HG03095 (cell line): ENCODE measurements around the gene GNA12.

ENCODE experiments used
- ATAC-seq: cut with Tn5 transposase; IDR thresholded peaks from one replicate; pipeline ENCODE4 v1.9.1; 2021; ENCODE audit warnings: moderate library complexity; ENCODE audit not compliant: unreplicated experiment

Gene GNA12

DNA sequence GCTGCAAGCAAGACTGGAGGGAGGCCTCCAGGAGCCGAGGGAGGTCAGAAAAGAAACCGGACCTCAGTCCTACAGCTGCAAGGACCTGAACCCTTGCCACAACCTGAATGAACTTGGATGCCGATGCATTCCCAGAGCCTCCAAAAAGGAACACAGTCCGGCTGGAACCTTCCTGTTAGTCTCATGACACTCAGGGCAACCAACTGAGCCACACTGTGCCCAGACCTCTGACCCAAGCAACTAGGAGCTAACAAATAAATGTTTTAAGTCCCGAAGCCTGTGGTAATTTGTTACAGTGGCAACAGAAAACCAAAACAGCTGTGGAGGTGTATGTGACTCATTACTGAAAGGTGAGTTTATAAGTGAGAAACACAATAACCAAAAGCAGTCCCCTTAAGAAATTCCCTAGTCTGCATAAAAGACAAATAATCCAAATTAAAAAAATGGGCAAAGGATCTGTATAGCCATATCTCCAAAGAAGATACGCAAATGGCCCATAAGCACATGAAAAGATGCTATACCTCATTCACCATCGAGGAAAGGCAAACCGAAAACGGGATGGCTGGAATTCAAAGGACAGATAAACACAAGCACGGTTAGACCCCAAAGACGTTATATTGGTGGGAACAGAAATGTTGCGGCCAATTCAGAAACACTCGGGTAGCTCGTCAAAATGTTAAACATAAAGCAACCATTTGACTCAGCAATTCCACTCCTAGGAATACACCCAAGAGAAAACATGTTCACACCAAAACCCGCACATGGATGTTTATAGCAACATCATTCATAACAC is 24.8 kb downstream of the GNA12 start:
- ATAC-seq = no peak

DNA sequence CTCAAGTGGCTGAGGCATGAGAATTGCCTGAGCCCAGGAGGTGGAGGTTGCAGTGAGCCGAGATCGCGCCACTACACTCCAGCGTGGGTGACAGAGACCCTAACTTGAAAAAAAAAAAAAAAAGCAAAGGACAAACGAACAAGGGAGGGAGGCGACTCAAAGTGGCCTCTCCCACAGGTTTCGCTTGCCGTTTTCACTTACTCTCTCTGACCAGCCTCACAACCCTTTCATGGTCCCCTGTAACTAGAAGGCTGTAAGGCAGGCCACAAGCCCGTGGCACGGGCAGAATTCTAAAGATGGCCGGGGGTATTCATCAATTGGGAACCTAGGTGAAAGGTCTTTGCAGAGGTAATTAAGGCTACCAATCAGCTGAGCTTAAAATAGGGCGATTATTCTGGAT is 25.5 kb downstream of the GNA12 start:
- ATAC-seq = no peak

DNA sequence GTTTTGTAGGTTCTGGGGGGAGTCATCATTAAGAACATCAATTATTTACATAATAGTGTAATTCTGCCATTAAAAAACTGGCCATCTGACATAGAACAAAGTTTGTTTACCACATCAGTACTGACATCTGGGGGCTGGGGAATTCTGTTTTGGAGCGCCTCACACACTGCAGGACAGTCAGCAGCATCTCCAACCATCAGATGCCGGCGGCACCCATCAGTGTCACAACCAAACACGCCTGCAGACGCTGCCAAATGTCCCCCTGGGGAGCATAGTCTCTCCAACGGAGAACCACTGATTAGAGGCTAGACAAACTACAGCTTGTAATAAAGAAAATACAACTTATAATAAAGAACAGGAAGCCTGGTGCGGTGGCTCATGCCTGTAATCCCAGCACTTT is 26.0 kb downstream of the GNA12 start:
- no peak for ATAC-seq

DNA sequence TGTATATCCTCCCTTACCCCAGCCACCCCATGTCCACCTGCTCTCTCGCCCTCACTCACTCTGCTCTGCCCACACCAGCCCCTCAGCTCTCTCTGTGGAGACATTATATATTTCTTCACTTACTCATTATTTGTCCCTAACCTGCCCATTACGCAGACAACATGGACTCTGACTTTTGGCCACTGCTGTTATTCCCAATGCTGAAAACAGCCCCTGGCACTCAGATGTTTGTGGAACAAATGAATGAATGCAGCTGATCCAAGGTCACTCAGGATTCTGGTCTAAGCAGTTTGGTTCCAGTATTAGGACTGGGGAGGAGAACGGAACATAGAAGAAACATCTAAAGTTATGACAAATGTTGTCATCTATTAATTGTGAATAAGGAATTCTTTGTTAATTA is 26.7 kb downstream of the GNA12 start:
- no peak for ATAC-seq

DNA sequence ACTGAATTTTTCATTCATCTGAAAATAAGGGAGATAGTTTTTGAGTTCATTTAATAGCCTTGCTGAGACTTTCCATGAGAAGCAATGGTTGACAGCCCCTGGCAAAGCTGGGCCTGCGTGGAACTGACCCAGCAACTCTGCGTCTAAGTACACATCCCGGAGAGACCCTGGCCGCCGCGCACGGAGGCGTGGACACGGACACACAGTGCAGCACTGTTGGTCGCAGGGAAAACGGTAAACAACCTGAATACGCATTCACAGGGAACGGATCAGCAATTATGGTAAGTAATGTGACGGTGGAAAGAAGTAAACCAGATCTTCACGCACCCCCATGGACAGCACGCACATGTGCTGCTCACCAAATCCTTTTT is 28.2 kb downstream of the GNA12 start:
- no peak for ATAC-seq

DNA sequence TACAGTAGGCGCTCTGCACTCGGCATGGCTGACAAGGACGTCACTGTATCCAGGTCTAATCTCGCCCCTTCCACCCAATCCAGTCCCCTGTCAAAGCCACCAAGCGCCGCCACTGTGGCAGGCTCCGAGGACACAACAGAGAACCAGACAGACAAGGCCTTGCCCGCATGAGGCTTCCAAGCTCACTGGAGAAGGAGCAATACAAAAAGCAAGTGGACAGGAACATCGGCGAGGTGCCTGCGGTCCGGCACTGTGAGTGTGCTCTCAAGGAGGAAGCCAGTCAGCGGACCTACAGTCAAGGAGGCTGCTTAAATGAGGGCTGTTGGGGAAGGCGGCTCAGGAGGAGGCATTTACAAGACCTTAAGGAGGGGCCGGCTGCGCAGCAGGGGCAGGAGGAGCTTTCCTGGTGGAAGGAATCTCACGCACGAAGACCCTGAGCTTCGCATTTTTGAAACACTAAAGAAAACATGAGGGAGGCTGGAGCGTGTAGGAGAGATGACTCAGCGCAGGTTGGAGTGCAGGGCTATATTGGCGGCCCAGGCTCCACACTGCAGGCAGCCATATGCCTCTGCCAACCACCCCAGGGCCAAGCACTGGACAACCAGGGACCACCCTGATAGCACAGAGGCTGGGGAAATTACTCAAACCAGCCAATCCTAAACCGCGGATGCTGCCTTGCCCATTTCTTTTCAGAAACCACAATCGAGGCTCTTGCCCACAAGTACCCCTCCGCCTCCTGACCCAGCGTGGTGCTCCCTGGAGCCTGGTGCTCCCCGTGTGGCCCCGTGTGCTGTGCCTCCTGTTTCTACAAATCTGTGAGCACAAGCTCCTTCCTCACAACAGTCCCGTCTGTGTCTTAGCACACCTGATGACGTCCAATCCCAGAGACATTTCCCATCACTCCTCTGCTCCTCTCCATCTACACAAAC is 28.9 kb downstream of the GNA12 start:
- no peak for ATAC-seq

DNA sequence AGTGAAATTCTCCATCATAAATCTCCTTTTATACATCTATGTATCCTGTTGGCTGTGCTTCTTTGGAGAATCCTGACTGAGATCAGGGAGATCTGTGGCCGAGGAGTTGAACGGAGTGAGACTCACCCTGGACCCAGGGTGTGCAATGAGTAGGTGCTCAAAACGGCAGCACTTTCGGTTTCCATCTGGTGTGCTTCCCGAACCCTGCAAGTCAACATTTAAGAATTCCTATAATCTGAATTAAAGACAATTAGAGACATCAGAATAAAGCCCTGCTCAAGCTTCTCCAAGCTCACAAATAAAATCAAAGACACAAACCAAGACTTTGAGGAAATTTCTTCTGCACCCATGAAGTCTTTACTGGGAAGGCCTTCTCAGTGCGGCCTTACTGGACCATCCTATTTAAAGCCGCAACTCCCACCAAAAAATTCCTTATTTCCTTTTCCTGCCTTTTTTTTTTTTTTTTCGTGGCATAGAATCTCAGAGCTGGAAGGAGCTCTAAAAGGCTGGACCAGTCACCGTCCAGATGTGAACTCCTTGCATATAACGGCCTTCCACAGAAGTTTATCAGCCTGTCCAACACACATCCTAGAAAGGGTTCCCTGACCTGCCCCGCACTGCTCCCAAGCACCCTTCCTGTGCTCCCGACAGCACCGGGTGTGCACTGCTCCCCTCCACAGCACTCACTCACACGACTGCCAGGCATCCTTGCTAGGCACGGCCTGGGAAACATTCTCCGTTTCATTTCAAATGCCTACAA is 29.7 kb downstream of the GNA12 start:
- ATAC-seq = no peak

DNA sequence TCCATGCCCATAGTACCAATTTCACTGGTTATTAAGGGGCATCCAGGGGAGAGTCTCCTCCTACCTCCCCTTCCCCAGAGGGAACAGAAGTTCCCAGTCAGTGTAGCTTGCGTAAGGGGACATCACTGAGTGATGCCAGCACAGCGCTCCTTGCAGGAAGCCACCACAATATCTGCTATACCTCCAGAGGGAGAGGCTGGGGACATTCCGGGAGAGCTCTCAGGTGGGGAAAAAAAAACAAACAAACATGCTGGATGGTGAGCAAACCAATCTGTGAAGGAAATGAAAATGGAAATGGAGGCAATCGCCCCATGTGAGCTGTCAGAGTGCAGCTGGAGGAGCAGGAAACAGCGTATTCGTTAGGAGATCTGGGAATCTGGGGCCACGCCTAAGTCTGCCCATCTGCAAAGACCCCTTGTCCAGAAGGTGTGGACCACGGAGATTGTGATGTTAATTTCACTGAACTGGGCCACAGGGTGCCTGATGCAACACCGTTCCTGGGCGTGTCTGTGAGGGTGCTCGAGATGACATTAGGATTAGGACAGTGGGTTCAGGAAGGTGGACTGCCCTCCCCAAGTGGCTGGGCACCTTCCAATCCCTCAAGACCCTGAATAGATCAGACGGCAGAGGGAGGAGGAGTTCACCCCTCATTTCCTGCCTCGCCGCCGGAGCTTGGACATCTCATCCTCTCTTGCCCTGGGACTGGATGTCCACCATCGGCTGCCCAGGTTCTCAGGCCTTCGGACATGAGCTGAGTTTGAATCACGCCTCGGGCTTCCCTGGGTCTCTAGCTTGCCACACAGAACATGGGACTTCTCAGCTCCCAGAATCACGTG is 30.5 kb downstream of the GNA12 start:
- ATAC-seq = no peak

DNA sequence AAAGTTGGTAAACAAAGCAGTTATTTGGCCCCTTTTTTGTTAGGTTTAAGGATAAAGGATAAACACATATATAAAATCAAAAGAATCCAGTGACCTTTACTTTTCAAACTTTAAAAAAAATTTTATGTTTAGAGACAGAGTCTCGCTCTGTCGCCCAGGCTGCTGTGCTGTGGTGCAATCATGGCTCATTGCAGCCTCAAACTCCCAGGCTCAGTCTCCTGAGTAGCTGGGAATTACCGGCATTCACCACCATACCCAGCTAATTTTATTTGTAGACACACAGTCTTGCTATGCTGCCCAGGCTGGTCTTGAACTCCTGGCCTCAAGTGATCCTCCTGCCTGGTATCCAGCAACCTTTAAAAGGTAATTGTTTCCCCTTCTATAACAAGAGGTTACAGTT is 31.3 kb downstream of the GNA12 start:
- ATAC-seq = no peak

DNA sequence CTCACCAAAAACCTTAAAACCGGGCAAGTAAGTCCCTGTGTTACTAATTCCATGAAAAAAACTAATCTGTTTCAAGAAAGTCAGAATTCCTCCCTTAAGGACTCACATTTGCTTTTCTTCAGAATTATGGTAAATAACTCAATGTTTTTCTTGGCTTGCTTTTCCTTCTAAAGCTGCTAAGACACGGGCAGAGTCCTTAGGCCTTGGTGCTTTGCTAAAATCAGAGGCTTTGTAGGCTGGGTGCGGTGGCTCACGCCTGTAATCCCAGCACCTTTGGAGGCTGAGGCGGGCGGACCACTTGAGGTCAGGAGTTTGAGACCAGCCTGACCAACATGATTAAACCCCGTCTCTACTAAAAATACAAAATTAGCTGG is 32.0 kb downstream of the GNA12 start:
- no peak for ATAC-seq

DNA sequence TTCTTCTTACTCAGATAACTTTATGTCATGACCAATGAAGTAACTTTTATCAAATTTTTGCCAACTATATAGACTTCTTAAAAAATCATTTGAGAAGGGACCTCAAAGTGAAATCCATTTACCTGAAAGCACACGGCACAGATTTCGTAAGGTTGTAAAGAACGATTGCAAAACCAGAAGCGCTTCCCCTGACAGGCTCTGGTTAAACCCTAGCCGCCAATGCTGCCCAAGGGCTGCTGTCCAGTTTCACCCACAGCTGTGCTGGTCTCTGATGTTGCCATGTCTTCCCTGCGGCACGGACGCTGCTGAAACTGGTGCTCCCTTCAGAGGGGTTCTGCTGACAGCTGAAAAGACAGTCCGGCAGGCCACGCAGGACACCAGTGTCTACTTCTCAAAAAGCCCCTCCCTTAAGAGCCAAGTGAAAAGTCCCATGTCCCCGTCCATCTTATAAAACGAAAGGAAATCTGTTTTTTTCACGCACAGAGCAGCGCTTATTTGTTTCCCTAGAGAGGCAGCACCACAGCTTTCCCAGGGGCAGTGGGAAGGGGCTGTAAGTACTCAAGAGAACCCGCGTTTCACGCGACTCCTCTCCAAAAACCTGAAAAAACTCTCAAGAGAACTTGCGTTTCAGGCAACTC is 32.5 kb downstream of the GNA12 start:
- no peak for ATAC-seq

DNA sequence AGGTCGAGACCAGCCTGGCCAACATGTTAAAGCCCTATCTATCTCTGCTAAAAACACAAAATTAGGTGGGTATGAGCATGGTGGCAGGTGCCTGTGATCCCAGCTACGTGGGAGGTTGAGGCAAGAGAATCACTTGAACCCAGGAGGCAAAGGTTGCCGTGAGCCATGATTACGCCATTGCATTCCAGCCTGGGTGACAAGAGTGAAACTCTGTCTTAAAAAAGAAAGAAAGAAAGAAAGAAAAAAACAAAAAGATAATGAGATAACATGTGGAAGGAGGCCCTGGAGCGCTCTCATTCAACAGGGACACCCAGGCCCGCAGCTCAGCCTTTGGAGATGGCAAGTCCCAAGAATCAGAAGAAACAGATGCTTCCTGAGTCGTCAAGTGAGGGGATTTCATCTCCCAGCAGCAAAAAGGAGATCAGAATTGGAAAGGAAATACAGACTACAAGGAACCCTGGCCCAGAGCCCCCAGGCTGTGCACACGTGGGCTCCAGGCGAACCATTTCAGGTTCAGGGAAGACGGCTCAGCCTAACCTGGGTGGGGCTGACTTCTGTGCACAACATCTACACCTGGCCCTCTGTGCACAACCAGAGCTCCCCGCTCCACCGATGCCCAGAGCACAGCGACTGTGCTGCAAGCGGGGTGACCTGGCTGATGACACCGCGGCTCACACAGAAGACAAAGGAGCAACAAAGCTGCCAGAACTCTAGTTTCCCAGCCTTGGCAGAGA is 33.3 kb downstream of the GNA12 start:
- ATAC-seq = no peak

DNA sequence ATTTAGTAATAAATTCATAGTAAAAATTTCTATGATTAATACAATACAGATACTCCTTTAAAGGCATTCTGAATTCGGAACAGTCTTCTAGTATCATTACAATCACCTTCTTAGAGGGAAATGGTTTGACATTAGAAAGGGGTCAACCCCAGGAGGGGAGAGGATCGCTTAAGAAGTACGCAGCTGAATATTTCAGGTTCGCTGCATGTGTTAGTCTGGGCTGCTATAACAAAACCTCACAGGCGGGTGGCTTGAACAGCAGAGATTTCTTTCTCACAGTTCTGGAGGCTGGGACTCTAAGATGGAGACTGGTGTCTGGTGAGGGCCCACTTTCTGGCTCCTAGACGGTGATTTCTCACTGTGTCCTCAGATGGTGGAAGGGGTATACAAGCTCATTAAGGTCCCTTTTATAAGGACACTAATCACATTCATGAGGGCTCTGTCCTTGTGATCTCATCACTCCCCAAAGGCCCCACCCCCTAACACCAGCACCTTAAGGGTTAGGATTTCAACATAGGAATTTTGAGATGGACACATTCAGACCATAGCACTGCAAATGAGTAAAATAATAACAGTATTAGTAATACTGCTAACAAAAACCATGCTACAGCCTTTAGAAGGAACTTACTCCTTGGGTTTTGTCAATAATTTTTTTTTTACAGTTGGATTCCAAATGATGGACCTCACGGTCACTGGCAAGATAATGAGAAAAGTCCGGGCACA is 34.0 kb downstream of the GNA12 start:
- ATAC-seq = no peak

DNA sequence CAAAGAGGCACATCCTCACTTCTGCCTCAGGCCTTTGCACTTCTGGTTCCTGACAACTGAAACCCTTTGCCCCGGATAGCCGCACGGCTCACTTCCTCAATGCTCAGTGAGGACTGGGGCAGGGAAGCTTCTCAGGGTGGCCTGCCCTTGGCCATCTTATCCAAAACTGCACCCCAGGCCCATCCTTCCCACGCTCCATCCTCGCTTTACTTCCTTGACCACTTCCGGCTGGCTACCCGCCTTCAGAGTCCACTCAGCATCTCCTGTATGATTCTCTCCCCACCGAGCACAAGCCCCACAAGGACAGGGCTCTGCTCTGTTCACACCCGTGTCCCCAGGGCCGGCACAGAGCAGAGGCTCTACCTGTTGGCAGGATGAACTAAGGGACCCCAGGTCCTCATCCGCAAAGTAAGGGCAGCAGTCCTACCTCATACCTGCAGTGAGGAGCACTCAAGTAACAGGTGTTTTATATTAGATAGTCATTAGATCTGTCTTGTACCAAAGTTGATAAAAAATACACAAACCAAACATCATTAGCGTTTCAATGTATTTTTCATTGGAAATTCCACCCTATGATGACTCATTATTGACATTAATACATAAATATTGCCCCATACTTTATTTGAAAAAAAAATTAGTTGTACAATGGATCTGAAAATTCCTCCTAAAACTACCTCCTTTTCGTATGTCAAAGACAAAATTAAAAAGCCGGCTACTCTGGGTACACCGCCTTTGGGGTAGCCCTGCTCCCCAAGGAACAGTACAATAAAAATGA is 35.0 kb downstream of the GNA12 start:
- ATAC-seq = peak; percentile 52

DNA sequence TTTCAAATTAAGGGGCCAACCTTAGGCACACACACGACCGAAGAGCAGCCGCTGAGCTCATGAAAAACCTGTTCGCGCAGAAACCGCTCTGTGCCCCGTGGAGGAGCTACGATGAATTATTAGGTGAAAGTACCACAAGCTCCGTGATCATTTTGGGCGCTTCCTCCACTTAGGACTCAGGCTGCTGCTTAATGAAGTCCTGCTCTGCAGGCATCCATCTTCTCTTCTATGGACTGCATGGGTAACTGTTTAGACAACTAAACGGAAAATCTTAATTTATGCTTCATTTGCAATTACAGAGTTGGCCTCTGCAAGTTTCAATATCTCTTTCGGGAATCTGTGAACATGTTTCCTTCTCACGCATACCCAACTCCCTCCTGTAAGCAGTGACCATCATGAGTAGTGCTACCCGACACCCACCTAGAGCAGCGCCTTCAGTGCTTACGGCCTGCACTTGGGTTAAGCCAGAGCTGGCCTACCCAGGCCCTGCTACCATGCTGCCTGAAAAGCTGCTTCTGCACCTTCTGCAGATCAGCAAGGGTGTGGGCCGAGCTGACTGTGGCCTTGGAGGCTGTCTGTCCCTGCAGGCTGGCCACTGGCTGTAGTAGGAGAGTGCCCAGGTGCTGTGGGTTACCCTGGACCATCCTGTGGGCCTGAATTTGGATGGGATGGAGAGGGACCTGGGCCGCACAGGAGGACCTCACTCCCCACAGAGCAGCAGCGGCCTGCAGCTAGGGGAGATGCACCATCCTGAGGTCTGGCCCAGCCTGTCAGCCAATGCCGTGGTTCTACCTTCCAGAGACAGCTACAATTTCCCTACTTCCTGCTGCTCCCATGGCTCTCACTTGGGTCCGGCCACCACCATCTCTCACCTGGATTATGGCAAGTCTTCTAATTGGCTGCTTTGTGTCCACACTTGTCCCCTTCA is 36.0 kb downstream of the GNA12 start:
- ATAC-seq = peak; percentile 51

DNA sequence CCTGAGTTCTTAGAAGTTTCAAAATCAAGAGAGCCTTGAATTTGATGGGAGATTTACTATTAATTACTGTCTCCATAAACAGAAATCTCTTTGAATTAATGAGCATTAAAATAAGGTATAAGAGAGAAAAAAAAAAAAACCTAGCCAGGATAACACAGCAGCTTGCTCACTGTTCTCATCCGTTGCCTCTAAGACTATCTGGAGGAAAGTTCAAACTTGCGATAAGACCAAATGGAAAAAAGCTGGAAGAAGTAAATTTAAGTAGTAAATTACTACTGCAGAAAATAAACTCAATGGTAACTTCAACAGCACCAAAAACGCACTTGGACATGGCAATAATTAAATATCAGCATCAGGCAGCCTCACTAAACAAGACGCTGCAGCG is 36.7 kb downstream of the GNA12 start:
- ATAC-seq = no peak

DNA sequence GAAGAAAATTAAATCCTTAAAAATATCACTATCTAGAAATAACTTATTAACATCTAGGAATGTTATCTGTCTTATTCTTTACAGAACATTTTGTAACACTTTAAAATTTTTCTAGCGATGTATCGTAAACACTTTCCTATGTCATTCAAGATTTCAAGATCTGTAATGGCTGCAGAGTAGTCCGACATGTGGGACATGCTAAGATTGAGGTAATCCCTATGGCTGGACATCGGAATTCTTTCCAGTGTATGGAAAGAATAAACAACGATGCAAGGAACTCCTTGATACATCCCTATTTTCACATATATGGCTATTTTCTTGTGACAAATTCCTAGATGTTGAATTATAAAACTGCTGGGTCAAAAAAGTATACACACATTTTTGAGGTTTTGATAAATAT is 37.5 kb downstream of the GNA12 start:
- ATAC-seq = no peak
